SU-DHL-6 (cell line): ENCODE data around the gene PDZD4.

Experiments used
- CTCF ChIP-seq: fragments of 200-600 bp; sonication (generic); IDR thresholded peaks from one replicate; pipeline ENCODE4 v1.5.1; 2017; ENCODE audit warnings: antibody characterized with exemption, mild to moderate bottlenecking, low read length, moderate library complexity; ENCODE audit not compliant: insufficient read depth, poor library complexity, severe bottlenecking
- EZH2phosphoT487 ChIP-seq: fragments of 200-600 bp; sonication (generic), shearing (Covaris generic); conservative IDR thresholded peaks from 2 replicates; pipeline ENCODE4 v1.6.1; 2018; ENCODE audit warnings: mild to moderate bottlenecking, antibody characterized with exemption, low read length, moderate library complexity, mixed read lengths

DNA sequence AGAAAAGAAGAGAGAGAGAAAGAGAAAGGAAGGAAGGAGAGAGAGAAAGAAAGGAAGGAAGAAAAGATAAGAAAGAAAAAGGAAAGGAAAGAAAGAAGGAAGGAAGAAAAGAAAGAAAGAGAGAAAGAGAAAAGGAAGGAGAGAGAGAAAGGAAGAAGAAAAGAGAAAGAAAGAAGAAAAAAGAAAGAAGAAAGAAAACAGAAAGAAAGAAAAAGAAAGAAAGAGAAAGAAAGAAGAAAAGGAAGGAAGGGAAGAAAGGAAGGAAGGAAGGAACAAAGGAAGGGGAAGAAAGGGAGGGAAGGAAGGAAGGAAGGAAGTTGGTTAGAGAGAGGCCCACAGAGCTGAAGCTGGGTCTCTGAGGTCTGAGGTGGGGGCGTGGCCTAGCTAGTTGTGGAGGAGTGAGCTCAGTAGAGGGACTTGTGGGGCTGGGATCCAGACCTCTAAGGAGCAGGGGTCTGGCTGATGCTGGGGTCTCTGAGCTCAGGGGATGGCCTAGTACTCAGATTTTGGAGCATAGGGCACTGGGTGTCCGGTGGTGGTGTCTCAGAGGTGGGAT lies 27.1 kb upstream of the PDZD4 start:
- no peak for TF ChIP-seq EZH2phosphoT487
- no peak for TF ChIP-seq CTCF
